Kidney (tissue), 14 donors: ENCODE data around the gene IL36G. TPM values are rescaled to one million over a fixed set of nuclear protein-coding genes. Genes with fewer than 3 reads are reported as not detected.

Experiments
- DNase-seq, 5 donors: peaks; one replicate each; pipeline ENCODE4 v3.0.0-alpha.2; 2013 to 2020
- FAIRE-seq: peaks from 2 replicates; lab custom pipeline; 2012; peaks lifted over from hg19 to GRCh38; lab: Jason Lieb, UNC
- H3K27ac ChIP-seq, 2 donors: one replicate each; pipeline ENCODE4 v1.7.0; 2013; ENCODE audit warnings: low read depth in 2 of 2, low read length in 2 of 2, inconsistent platforms in 1 of 2
- H3K27me3 ChIP-seq: one replicate; pipeline ENCODE4 v1.7.1; 2013; ENCODE audit warnings: low read length, inconsistent platforms; ENCODE audit not compliant: control insufficient read depth, insufficient read depth
- H3K36me3 ChIP-seq, 3 donors: one replicate each; pipeline versions ENCODE4 v1.7.0 to v1.7.1; 2013; ENCODE audit warnings: low read length in 3 of 3, control low read depth in 1 of 3, inconsistent platforms in 1 of 3; ENCODE audit not compliant: insufficient read depth in 3 of 3, control insufficient read depth in 2 of 3
- H3K4me1 ChIP-seq, 3 donors: one replicate each; pipeline versions ENCODE4 v1.7.0 to v1.7.1; 2013; ENCODE audit warnings: low read length in 3 of 3, inconsistent platforms in 1 of 3, low read depth in 1 of 3; ENCODE audit not compliant: control insufficient read depth in 2 of 3, insufficient read depth in 2 of 3
- H3K4me3 ChIP-seq, 3 donors: one replicate each; pipeline versions ENCODE4 v1.7.0 to v1.8.1; 2013; ENCODE audit warnings: low read length in 3 of 3, control low read depth in 1 of 3, inconsistent platforms in 1 of 3
- H3K9ac ChIP-seq, 3 donors: one replicate each; pipeline versions ENCODE4 v1.7.0 to v1.7.1; 2013; ENCODE audit warnings: low read length in 3 of 3, control low read depth in 1 of 3, inconsistent platforms in 1 of 3
- H3K9me3 ChIP-seq, 3 donors: one replicate each; pipeline versions ENCODE4 v1.7.0 to v1.7.1; 2013; ENCODE audit warnings: low read length in 3 of 3, control low read depth in 1 of 3, inconsistent platforms in 1 of 3; ENCODE audit not compliant: control insufficient read depth in 2 of 3, insufficient read depth in 1 of 3
- CTCF ChIP-seq: IDR thresholded peaks from 3 replicates; pipeline ENCODE4 v1.5.1; 2012; ENCODE audit warnings: mild to moderate bottlenecking, moderate library complexity, borderline replicate concordance; ENCODE audit not compliant: insufficient read depth; ENCODE audit errors: extremely low read depth
- intact Hi-C: fragments of 100-400 bp; cut with DNase I; formaldehyde crosslinking; loops from one replicate; pipeline ENCODE4 v1.11.1; 2022
- polyA plus RNA-seq: library from polyadenylated mRNA; stranded (reverse); fragments of 350-450 nt; fragmentation: Illumina TruSeq; extraction: RNeasy Lipid Tissue Mini Kit (QIAGEN cat#74804); gene quantifications from one replicate; pipeline ENCODE4 v1.2.3, GENCODE V29; 2014; ENCODE audit warnings: low read depth, low replicate concordance; ENCODE audit not compliant: insufficient read depth
- total RNA-seq: library from RNA; stranded (reverse); fragmentation: NEBNext Ultra II Directional; extraction: Animal tissue kit (Norgen Biotek cat#: 25700); gene quantifications from one replicate; pipeline ENCODE4 v1.2.1, GENCODE V29; 2021
- donor health status: control.
- donor health status: control.
- donor health status: control.
- donor health status: control.
- donor health status: control.
- donor health status: DM: yes; HTN: yes; CAD: no.
- donor health status: Normal renal cell carcinoma (clear cell type).

IL36G gene
- total and polyA plus RNA-seq, 2 donors from 2014 or later = 1.7 TPM; not detected in 1

GRCh38 chr2:112960230-112960825, 17.5 kb upstream of the IL36G start:
- H3K36me3 ChIP-seq = no peaks in the 10 kb centered on the region
- FAIRE-seq (no peak), DNase-seq (no peak)
- no peak overlapping the region for H3K27ac ChIP-seq
- H3K4me1 ChIP-seq = no peaks in the 10 kb centered on the region
- no peak for TF ChIP-seq CTCF
- H3K9me3 ChIP-seq = no peaks in the 10 kb centered on the region
- H3K9ac ChIP-seq = no peak overlapping the region
- intact Hi-C loops = no loop called here
- H3K27me3 ChIP-seq = no peaks in the 10 kb centered on the region
- H3K4me3 ChIP-seq = no peak overlapping the region

DNA sequence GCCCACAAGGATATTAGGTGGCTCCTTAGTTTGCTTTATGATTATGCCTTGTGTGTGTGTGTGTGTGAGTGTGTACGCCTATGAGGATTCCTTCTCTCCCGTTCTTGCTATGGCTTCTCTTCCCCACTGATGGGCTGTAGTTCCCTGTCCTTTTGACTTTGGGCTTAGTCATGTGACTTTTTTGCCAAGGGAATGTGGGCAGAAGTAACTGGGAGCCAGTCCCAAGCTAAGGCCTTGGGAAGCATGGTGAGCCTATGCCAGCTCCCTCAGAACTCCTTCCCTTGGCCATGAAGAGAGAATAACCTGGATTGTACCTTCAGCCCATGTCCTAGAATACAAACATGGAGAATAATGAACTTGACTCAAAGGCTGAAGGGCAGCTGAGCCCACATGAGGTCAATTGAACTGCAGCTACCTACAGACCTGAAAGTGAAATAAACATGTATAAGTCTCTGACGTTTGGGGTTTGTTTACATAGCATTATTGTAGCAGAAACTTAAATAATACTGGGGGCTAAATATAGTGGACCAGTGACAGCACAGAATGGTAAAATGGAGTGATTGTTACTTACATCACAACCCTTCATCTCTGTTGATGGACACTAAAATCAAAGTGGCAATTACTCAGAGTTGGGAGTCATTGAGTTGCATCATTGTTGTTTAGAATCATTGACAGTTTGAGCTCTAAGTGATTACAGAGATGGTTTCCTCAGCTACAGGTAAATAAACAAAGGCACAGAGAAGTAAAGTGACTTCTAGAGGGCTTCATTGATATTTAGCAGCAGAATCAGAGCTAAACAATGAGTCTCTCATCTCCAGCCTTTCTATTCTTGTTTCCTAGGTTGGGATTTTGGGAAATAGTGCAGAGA, 15.3 kb upstream of the IL36G start:
- FAIRE-seq (no peak), DNase-seq (no peak)
- Histone ChIP-seq H3K9me3 (no peaks in the 10 kb centered on the region), H3K4me1 (no peaks in the 10 kb centered on the region), H3K27ac (no peak overlapping the region), H3K36me3 (no peaks in the 10 kb centered on the region), H3K9ac (no peak overlapping the region), H3K4me3 (no peak overlapping the region), H3K27me3 (no peaks in the 10 kb centered on the region)
- intact Hi-C loops = no loop called here
- TF ChIP-seq CTCF = no peak

GRCh38 chr2:112967023-112967422, 10.8 kb upstream of the IL36G start:
- no peak overlapping the region for H3K27ac ChIP-seq
- H3K4me1 ChIP-seq = no peaks in the 10 kb centered on the region
- no peaks in the 10 kb centered on the region for H3K27me3 ChIP-seq
- H3K9me3 ChIP-seq = no peaks in the 10 kb centered on the region
- H3K36me3 ChIP-seq = no peaks in the 10 kb centered on the region
- DNase-seq = no peak
- no peak for FAIRE-seq
- intact Hi-C loops = no loop called here
- no peak for TF ChIP-seq CTCF
- H3K4me3 ChIP-seq = no peak overlapping the region
- H3K9ac ChIP-seq = no peak overlapping the region
